Hepatocyte (in vitro differentiated cells): ENCODE measurements around the gene ERC2.

ENCODE experiments used
- CTCF ChIP-seq: fragments of 200-600 bp; sonication (generic); IDR thresholded peaks from 2 replicates; pipeline ENCODE4 v1.5.1; 2016; ENCODE audit warnings: antibody characterized with exemption, mild to moderate bottlenecking; ENCODE audit not compliant: poor library complexity
- EZH2 ChIP-seq: fragments of 200-600 bp; sonication (generic); IDR thresholded peaks from 2 replicates; pipeline ENCODE4 v1.6.1; 2016; ENCODE audit warnings: antibody characterized with exemption, mild to moderate bottlenecking, borderline replicate concordance
- EZH2phosphoT487 ChIP-seq: fragments of 200-600 bp; sonication (generic); IDR thresholded peaks from one replicate; pipeline ENCODE4 v1.6.1; 2018; ENCODE audit warnings: antibody characterized with exemption, mild to moderate bottlenecking, low read depth, moderate library complexity; ENCODE audit not compliant: unreplicated experiment, severe bottlenecking

GRCh38 chr3:56126632-56127031 lies 341.6 kb downstream of the ERC2 start:
- no peak for TF ChIP-seq CTCF
- no peak for TF ChIP-seq EZH2
- no peak for TF ChIP-seq EZH2phosphoT487
